Hepatocyte (in vitro differentiated cells): ENCODE measurements around the gene DET1.

Source experiments
- EZH2 ChIP-seq: fragments of 200-600 bp; sonication (generic); IDR thresholded peaks from 2 replicates; pipeline ENCODE4 v1.6.1; 2016; ENCODE audit warnings: antibody characterized with exemption, mild to moderate bottlenecking, borderline replicate concordance
- TF ChIP-seq, protein P1 (sequence below): fragments of 200-600 bp; sonication (generic); IDR thresholded peaks from 2 replicates; pipeline ENCODE4 v1.5.1; 2016; ENCODE audit warnings: antibody characterized with exemption, mild to moderate bottlenecking; ENCODE audit not compliant: poor library complexity

DNA sequence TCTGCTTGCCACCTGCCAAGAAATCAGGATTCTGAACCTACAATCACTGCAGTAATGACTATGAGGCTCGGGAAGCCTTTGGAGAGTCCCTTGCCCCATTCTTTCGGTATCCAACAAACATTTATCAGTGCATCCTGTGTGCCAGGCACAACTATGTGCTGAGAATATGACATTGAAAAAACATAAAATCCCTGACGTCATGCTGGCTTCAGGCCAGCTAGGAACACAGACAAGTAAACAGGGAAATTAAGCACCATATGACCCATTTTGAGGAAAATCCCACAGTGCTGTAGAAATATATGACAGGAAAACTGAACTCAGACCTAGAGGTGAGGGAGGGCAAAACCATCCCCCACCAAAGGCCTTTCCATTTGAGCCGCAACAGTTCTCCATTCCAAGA lies 34.1 kb upstream of the DET1 start:
- TF ChIP-seq, protein P1, sequence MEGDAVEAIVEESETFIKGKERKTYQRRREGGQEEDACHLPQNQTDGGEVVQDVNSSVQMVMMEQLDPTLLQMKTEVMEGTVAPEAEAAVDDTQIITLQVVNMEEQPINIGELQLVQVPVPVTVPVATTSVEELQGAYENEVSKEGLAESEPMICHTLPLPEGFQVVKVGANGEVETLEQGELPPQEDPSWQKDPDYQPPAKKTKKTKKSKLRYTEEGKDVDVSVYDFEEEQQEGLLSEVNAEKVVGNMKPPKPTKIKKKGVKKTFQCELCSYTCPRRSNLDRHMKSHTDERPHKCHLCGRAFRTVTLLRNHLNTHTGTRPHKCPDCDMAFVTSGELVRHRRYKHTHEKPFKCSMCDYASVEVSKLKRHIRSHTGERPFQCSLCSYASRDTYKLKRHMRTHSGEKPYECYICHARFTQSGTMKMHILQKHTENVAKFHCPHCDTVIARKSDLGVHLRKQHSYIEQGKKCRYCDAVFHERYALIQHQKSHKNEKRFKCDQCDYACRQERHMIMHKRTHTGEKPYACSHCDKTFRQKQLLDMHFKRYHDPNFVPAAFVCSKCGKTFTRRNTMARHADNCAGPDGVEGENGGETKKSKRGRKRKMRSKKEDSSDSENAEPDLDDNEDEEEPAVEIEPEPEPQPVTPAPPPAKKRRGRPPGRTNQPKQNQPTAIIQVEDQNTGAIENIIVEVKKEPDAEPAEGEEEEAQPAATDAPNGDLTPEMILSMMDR: no peak
- TF ChIP-seq EZH2: no peak
